K562 (cell line): ENCODE measurements around the gene B3GNT7. TPM values are rescaled to one million over a fixed set of nuclear protein-coding genes. Genes with fewer than 3 reads are reported as not detected.

Experiments used
- CREBBP ChIP-seq: IDR thresholded peaks from one replicate; pipeline ENCODE4 v1.6.1; 2012; ENCODE audit warnings: low read depth, mild to moderate bottlenecking, control low read depth, inconsistent platforms, low read length
- CTBP1 ChIP-seq: fragments of 450-650 bp; IDR thresholded peaks from 2 replicates; pipeline ENCODE4 v1.6.1; 2016; ENCODE audit warnings: borderline replicate concordance
- E2F3 ChIP-seq: fragments of 250-450 bp; sonication (Bioruptor Pico); IDR thresholded peaks from 2 replicates; pipeline ENCODE4 v1.4.0; 2020; ENCODE audit warnings: mild to moderate bottlenecking
- ELF2 ChIP-seq: fragments of 250-450 bp; sonication (Bioruptor Pico); IDR thresholded peaks from 2 replicates; pipeline ENCODE4 v1.5.0; 2021; ENCODE audit warnings: mild to moderate bottlenecking
- ETV1 ChIP-seq: fragments of 450-650 bp; conservative IDR thresholded peaks from 2 replicates; pipeline ENCODE4 v1.6.1; 2016; ENCODE audit warnings: missing genetic modification characterization, control low read depth, low read depth, missing compliant biosample characterization
- GABPB1 ChIP-seq: sonication (generic); formaldehyde crosslinking; IDR thresholded peaks from 2 replicates; pipeline ENCODE4 v1.8.0; 2022; ENCODE audit warnings: mild to moderate bottlenecking, missing genetic modification reagents
- MAFG ChIP-seq: fragments of 450-650 bp; conservative IDR thresholded peaks from 2 replicates; pipeline ENCODE4 v1.6.1; 2016; ENCODE audit warnings: missing genetic modification characterization, missing compliant biosample characterization
- NR2C2 ChIP-seq, 2 experiments: fragments of 200-800 bp in 1 of 2; sonication (Bioruptor generic) in 1 of 2; sonication (generic) in 1 of 2; formaldehyde crosslinking in 1 of 2; IDR thresholded peaks; 2 replicates each; pipeline versions ENCODE4 v1.6.1 to v1.8.0; 2016 to 2022; ENCODE audit warnings: mild to moderate bottlenecking in 1 of 2, missing compliant biosample characterization in 1 of 2, missing genetic modification characterization in 1 of 2, missing genetic modification reagents in 1 of 2
- PHF20 ChIP-seq: fragments of 450-650 bp; IDR thresholded peaks from 2 replicates; pipeline ENCODE4 v1.6.1; 2018; ENCODE audit not compliant: partially characterized antibody
- RAD21 ChIP-seq, 2 experiments: fragments of 250-450 bp in 1 of 2; fragments of 450-650 bp in 1 of 2; sonication (Bioruptor Pico) in 1 of 2; formaldehyde crosslinking in 1 of 2; IDR thresholded peaks in 1 of 2; conservative IDR thresholded peaks in 1 of 2; 2 replicates each; pipeline versions ENCODE4 v1.4.0 to v1.8.0; 2020 to 2022; ENCODE audit warnings: mild to moderate bottlenecking in 2 of 2, moderate library complexity in 1 of 2
- U2AF1 ChIP-seq: fragments of 200-400 bp; formaldehyde crosslinking; optimal IDR thresholded peaks from 2 replicates; pipeline ENCODE3; 2017; ENCODE audit warnings: mild to moderate bottlenecking, low read depth, low read length, moderate library complexity
- ZBTB7A ChIP-seq: IDR thresholded peaks from 2 replicates; pipeline ENCODE4 v1.6.1; 2011; ENCODE audit warnings: low read depth, mild to moderate bottlenecking, low read length, moderate library complexity, borderline replicate concordance; ENCODE audit not compliant: control insufficient read depth
- ZNF507 ChIP-seq: conservative IDR thresholded peaks from 2 replicates; pipeline ENCODE4 v1.6.1; 2017; ENCODE audit warnings: missing genetic modification characterization, missing compliant biosample characterization
- ZNF655 ChIP-seq: fragments of 250-450 bp; sonication (Bioruptor Pico); IDR thresholded peaks from 2 replicates; pipeline ENCODE4 v1.5.0; 2021
- polyA plus RNA-seq, 8 experiments: library from polyadenylated mRNA; depleted of rRNA in 4 of 8; stranded (reverse) in 5 of 8; unstranded in 3 of 8; fragments of >200 nt; fragmentation: Nextera tagmentation in 2 of 8; fragmentation: Illumina TruSeq in 1 of 8; extraction: Ambion mirVana in 2 of 8; extraction: Trizol in 1 of 8; gene quantifications; 2 replicates each; pipeline versions ENCODE4 v1.2.1 to v1.2.3, GENCODE V29; 2011 to 2014; ENCODE audit warnings: inconsistent platforms in 1 of 8, missing spikeins in 1 of 8
- total RNA-seq, 7 experiments: library from RNA; depleted of rRNA in 6 of 7; stranded (reverse); fragments of >200 nt in 6 of 7; fragmentation: Illumina TruSeq in 2 of 7; extraction: Trizol in 2 of 7; gene quantifications; 2 replicates each; pipeline versions ENCODE4 v1.2.1 to v1.2.3, GENCODE V29; 2011 to 2021; ENCODE audit warnings: low replicate concordance in 1 of 7
- TF ChIP-seq, protein P1 (sequence below), 2 experiments: fragments of 450-650 bp in 1 of 2; sonication (generic) in 1 of 2; formaldehyde crosslinking in 1 of 2; IDR thresholded peaks in 1 of 2; conservative IDR thresholded peaks in 1 of 2; 2 replicates each; pipeline versions ENCODE4 v1.6.1 to v1.8.1; 2016 to 2023; ENCODE audit warnings: mild to moderate bottlenecking in 2 of 2, moderate library complexity in 2 of 2, inconsistent platforms in 1 of 2, missing genetic modification reagents in 1 of 2
- TF ChIP-seq, protein P2 (sequence below), 3 experiments: IDR thresholded peaks in 2 of 3; conservative IDR thresholded peaks in 1 of 3; 2 replicates each; pipeline ENCODE4 v1.5.1; 2011 to 2012; ENCODE audit warnings: low read length in 3 of 3, mild to moderate bottlenecking in 3 of 3, control low read depth in 2 of 3, improper control_type of control experiment in 1 of 3, inconsistent platforms in 1 of 3, low read depth in 1 of 3, mixed read lengths in 1 of 3, moderate library complexity in 1 of 3; ENCODE audit not compliant: insufficient read depth in 2 of 3

Gene B3GNT7
- total and polyA plus RNA-seq, 9 of the 15 experiments (the other 6 are each of a cell fraction or from before 2014, with no cell fraction given) = 0.20 TPM; not detected in 8

- TF ChIP-seq ZNF507 (tag) (no peak), MAFG (tag) (no peak), CTBP1 (no peak), PHF20 (peak; percentile 66), GABPB1 (CRISPR knock-in tag) (peak; percentile 39; the same call in 1 of the 2 replicates), U2AF1 (no peak), ELF2 (CRISPR knock-in tag) (no peak), CREBBP (no peak), NR2C2 (CRISPR knock-in tag; IDR thresholded peaks at IDR 0.05) (no peak), NR2C2 (tag; IDR thresholded peaks at IDR 0.05) (0 out of 2 replicates have a peak, but pooled peaks have one; percentile 25), E2F3 (CRISPR knock-in tag) (no peak), ZBTB7A (peak; percentile 27; the same call in 1 of the 2 replicates), ETV1 (tag) (peak; percentile 39; the same call in 1 of the 2 replicates), ZNF655 (CRISPR knock-in tag) (no peak), RAD21 (CRISPR knock-in tag; conservative IDR thresholded peaks at IDR 0.05 in 1 of 2, IDR thresholded peaks at IDR 0.05 in 1 of 2) (0 out of 4 replicates have a peak, but pooled peaks of 1 of the 2 experiments have one; percentile 11)
- TF ChIP-seq, protein P1, sequence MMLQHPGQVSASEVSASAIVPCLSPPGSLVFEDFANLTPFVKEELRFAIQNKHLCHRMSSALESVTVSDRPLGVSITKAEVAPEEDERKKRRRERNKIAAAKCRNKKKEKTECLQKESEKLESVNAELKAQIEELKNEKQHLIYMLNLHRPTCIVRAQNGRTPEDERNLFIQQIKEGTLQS (IDR thresholded peaks at IDR 0.05) = no peak
- TF ChIP-seq, protein P1 (CRISPR knock-in tag; conservative IDR thresholded peaks at IDR 0.05) = no peak
- TF ChIP-seq, protein P2, sequence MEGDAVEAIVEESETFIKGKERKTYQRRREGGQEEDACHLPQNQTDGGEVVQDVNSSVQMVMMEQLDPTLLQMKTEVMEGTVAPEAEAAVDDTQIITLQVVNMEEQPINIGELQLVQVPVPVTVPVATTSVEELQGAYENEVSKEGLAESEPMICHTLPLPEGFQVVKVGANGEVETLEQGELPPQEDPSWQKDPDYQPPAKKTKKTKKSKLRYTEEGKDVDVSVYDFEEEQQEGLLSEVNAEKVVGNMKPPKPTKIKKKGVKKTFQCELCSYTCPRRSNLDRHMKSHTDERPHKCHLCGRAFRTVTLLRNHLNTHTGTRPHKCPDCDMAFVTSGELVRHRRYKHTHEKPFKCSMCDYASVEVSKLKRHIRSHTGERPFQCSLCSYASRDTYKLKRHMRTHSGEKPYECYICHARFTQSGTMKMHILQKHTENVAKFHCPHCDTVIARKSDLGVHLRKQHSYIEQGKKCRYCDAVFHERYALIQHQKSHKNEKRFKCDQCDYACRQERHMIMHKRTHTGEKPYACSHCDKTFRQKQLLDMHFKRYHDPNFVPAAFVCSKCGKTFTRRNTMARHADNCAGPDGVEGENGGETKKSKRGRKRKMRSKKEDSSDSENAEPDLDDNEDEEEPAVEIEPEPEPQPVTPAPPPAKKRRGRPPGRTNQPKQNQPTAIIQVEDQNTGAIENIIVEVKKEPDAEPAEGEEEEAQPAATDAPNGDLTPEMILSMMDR (IDR thresholded peaks at IDR 0.05 in 2 of 3, conservative IDR thresholded peaks at IDR 0.05 in 1 of 3; ENCODE audit: insufficient read depth in 2 of 3, low read depth in 1 of 3, low read length in 3 of 3) = peak; percentile 16 to 37 (median 22); a peak in 3 of 6 replicates
These were observed 33.6 kb upstream of the B3GNT7 start (continued) for GRCh38 chr2:231361701-231362554.
